Osteocyte (in vitro differentiated cells): ENCODE data around the gene SLC4A3. TPM values are rescaled to one million over a fixed set of nuclear protein-coding genes. Genes with fewer than 3 reads are reported as not detected.
A peak's percentile ranks its signal among the peaks of the same experiment; 100 is the strongest.

Experiments
- DNase-seq: peaks from one replicate; pipeline ENCODE4 v3.0.0; 2021; ENCODE audit warnings: mixed read lengths; ENCODE audit not compliant: unreplicated experiment; ENCODE audit errors: extremely low spot score
- H3K27ac Mint-ChIP-seq: one replicate; pipeline ENCODE4 v1.8.0; 2021; ENCODE audit warnings: mild to moderate bottlenecking, mixed read lengths; ENCODE audit not compliant: unreplicated experiment
- H3K27me3 Mint-ChIP-seq: one replicate; pipeline ENCODE4 v1.8.0; 2021; ENCODE audit warnings: mixed read lengths; ENCODE audit not compliant: unreplicated experiment
- H3K36me3 Mint-ChIP-seq: one replicate; pipeline ENCODE4 v1.8.0; 2021; ENCODE audit warnings: mixed read lengths; ENCODE audit not compliant: unreplicated experiment
- H3K4me1 Mint-ChIP-seq: one replicate; pipeline ENCODE4 v1.8.0; 2021; ENCODE audit warnings: mixed read lengths; ENCODE audit not compliant: unreplicated experiment
- H3K4me3 Mint-ChIP-seq: one replicate; pipeline ENCODE4 v1.8.0; 2021; ENCODE audit warnings: mild to moderate bottlenecking, moderate library complexity, mixed read lengths; ENCODE audit not compliant: unreplicated experiment
- H3K9me3 Mint-ChIP-seq: one replicate; pipeline ENCODE4 v1.8.0; 2021; ENCODE audit warnings: mixed read lengths; ENCODE audit not compliant: unreplicated experiment
- total RNA-seq: library from RNA; stranded (reverse); gene quantifications from 2 replicates; pipeline ENCODE4 v1.2.1, GENCODE V29; 2021
- TF ChIP-seq, protein P1 (sequence below): fragments of 200-600 bp; sonication (generic); IDR thresholded peaks from 2 replicates; pipeline ENCODE4 v1.5.0; 2021; ENCODE audit warnings: antibody characterized with exemption, mild to moderate bottlenecking, moderate library complexity

The SLC4A3 gene
- total RNA-seq, 1 donor from 2014 or later = 11.6 TPM

DNA sequence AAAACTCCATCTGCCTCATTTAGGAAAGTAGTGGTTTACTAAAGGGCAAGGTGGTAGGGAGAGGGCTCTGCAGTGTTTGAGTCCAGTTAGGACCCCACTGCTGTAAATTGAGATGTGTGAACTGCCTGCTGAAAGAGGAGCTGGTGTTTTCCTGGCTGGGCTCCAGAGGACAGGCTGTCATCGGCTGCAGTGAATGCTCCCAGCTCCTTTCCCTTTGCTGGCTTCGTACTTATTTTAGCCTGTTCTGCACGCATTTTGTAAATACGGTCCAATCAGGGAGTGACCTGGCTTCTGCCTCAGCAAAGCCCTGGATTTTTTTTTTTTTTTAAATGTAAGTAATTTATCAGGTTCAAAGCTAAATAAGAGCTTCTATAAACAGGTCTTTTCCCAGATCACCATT is 37.5 kb downstream of the SLC4A3 start:
- Mint-ChIP-seq H3K27me3 (peaks cover 16% of the 10 kb centered on the region), H3K27ac (no peak overlapping the region), H3K4me3 (no peak overlapping the region), H3K9me3 (peaks cover 6% of the 10 kb centered on the region), H3K4me1 (peaks cover 3% of the 10 kb centered on the region), H3K36me3 (no peaks in the 10 kb centered on the region)
- DNase-seq = no peak
- TF ChIP-seq, protein P1, sequence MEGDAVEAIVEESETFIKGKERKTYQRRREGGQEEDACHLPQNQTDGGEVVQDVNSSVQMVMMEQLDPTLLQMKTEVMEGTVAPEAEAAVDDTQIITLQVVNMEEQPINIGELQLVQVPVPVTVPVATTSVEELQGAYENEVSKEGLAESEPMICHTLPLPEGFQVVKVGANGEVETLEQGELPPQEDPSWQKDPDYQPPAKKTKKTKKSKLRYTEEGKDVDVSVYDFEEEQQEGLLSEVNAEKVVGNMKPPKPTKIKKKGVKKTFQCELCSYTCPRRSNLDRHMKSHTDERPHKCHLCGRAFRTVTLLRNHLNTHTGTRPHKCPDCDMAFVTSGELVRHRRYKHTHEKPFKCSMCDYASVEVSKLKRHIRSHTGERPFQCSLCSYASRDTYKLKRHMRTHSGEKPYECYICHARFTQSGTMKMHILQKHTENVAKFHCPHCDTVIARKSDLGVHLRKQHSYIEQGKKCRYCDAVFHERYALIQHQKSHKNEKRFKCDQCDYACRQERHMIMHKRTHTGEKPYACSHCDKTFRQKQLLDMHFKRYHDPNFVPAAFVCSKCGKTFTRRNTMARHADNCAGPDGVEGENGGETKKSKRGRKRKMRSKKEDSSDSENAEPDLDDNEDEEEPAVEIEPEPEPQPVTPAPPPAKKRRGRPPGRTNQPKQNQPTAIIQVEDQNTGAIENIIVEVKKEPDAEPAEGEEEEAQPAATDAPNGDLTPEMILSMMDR = no peak

DNA sequence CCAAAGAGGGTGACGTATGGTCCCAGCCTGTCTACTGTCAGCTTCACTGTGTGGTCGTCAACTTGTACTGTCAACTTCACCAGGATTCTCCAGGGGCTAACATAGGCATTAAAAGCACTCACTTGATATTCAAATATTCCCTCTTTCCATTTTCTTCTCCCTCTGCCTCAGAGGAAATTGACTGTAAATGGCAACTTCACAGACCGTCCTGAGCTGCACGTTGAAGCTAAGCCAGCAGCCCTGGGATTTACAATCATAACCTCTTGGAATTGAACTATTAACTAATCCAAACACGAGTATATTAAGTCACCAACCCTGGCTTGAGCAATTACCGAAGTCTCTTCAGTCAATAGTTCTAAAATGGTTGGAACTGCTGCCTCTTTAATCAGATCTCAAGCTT is 38.5 kb downstream of the SLC4A3 start:
- peaks cover 25% of the 10 kb centered on the region for H3K27me3 Mint-ChIP-seq
- no peak for DNase-seq
- TF ChIP-seq, protein P1 = no peak
- peaks cover 3% of the 10 kb centered on the region for H3K4me1 Mint-ChIP-seq
- no peaks in the 10 kb centered on the region for H3K36me3 Mint-ChIP-seq
- H3K9me3 Mint-ChIP-seq = peaks cover 6% of the 10 kb centered on the region
- H3K27ac Mint-ChIP-seq = no peak overlapping the region
- H3K4me3 Mint-ChIP-seq = no peak overlapping the region

DNA sequence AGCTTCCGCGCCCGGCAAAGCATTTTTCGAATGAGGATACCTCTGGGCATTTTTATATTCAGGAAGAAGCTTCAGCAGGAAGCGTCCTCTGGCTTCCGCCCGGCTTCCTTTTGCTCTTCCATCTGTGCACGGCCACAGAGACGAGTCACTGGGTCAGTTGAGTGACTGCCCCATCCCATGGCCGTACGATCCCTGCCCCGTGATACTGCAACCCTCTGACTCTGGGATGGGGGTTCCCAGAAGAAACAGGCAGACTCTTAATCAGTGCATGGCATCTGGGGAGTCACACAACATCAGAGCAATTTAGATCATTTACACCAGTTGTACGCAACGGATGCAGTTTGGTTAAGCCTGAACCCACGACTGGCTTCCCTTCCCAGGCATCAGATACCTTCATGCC is 40.9 kb downstream of the SLC4A3 start:
- H3K4me3 Mint-ChIP-seq = no peak overlapping the region
- peaks cover 3% of the 10 kb centered on the region for H3K4me1 Mint-ChIP-seq
- H3K27me3 Mint-ChIP-seq = peaks cover 35% of the 10 kb centered on the region
- no peak overlapping the region for H3K27ac Mint-ChIP-seq
- H3K36me3 Mint-ChIP-seq = no peaks in the 10 kb centered on the region
- TF ChIP-seq, protein P1 = no peak
- no peak for DNase-seq
- no peaks in the 10 kb centered on the region for H3K9me3 Mint-ChIP-seq

DNA sequence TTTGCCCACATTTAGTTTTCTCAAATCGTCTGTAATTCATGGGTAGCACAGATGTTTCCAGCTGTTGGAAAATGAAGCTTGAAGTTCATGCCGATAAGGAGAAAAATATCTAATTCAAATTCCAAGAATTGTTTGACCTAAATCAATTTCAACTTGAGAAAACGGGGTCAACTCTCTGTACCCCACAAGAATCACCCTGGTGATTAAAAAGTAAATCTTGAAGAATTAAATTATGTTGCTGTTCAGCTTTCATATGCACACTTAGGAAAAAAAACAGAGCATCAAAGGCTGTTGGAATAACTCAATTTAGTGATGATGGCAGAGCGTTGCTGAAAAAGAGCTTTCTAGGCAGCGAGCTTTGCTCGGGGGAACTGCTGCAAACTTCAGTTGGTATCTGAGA is 43.0 kb downstream of the SLC4A3 start:
- Mint-ChIP-seq H3K27me3 (peaks cover 42% of the 10 kb centered on the region), H3K9me3 (no peaks in the 10 kb centered on the region)

DNA sequence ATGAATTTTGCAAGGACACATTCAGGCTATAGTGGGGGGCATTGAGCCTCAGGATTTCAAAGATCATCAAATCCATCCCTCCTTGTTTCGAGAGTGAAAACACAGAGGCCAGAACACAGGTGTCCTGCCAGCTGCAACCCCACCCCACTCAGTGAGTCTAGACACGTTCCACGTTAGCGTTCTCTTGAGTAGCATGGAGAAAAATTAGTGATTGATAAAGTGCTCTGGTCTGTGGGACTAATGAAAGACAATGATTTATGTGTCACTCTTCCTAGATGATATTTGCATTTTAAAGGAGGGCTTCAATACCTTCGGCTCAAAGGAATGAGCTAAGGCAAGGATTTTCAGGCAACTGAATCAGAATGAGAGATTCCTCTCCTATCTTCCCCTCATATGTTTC is 43.8 kb downstream of the SLC4A3 start:
- TF ChIP-seq, protein P1 = no peak
- H3K27me3 Mint-ChIP-seq = peaks cover 42% of the 10 kb centered on the region
- H3K4me1 Mint-ChIP-seq = peaks cover 5% of the 10 kb centered on the region
- H3K27ac Mint-ChIP-seq = no peak overlapping the region
- no peaks in the 10 kb centered on the region for H3K36me3 Mint-ChIP-seq
- H3K4me3 Mint-ChIP-seq = no peak overlapping the region
- H3K9me3 Mint-ChIP-seq = no peaks in the 10 kb centered on the region
- peak; percentile 40 for DNase-seq

More for the DNA sequence above, 43.0 kb downstream of the SLC4A3 start:
- H3K4me1 Mint-ChIP-seq = peaks cover 4% of the 10 kb centered on the region
- DNase-seq = peak; percentile 3
- H3K4me3 Mint-ChIP-seq = no peak overlapping the region
- no peak overlapping the region for H3K27ac Mint-ChIP-seq
- no peaks in the 10 kb centered on the region for H3K36me3 Mint-ChIP-seq
- TF ChIP-seq, protein P1 = no peak
